SIG-M5 (cell line): ENCODE measurements around the gene ANKRD13C.

Source experiments
- DNase-seq: peaks from one replicate; lab custom pipeline; 2025; lab: John Stamatoyannopoulos, UW

Gene ANKRD13C

GRCh38 chr1:70295749-70296148 lies 58.8 kb downstream of the ANKRD13C start:
- no peak for DNase-seq

- DNase-seq, result no peak
Measured at GRCh38 chr1:70293186-70293843, 61.2 kb downstream of the ANKRD13C start.

GRCh38 chr1:70290218-70290617 lies 64.3 kb downstream of the ANKRD13C start:
- DNase-seq, result no peak

GRCh38 chr1:70288166-70288565 lies 66.4 kb downstream of the ANKRD13C start:
- DNase-seq, result no peak

- no peak for DNase-seq
Measured at GRCh38 chr1:70286453-70286852, 68.1 kb downstream of the ANKRD13C start.

- no peak for DNase-seq
Measured at GRCh38 chr1:70284366-70284765, 70.2 kb downstream of the ANKRD13C start.

GRCh38 chr1:70278710-70279109 lies 75.8 kb downstream of the ANKRD13C start:
- no peak for DNase-seq

GRCh38 chr1:70277875-70278274 lies 76.6 kb downstream of the ANKRD13C start:
- no peak for DNase-seq

GRCh38 chr1:70265946-70266345 lies 88.6 kb downstream of the ANKRD13C start:
- DNase-seq, result no peak

- no peak for DNase-seq
Measured at GRCh38 chr1:70264839-70265238, 89.7 kb downstream of the ANKRD13C start.

- DNase-seq, result no peak
Measured at GRCh38 chr1:70256664-70257063, 97.9 kb downstream of the ANKRD13C start.

- no peak for DNase-seq
Measured at GRCh38 chr1:70248729-70249128, 105.8 kb downstream of the ANKRD13C start.

GRCh38 chr1:70247768-70248167 lies 106.8 kb downstream of the ANKRD13C start:
- no peak for DNase-seq

- no peak for DNase-seq
Measured at GRCh38 chr1:70247122-70247521, 107.4 kb downstream of the ANKRD13C start.

GRCh38 chr1:70239940-70240339 lies 114.6 kb downstream of the ANKRD13C start:
- DNase-seq, result no peak

GRCh38 chr1:70234733-70235132 lies 119.8 kb downstream of the ANKRD13C start:
- no peak for DNase-seq

GRCh38 chr1:70231475-70231874 lies 123.0 kb downstream of the ANKRD13C start:
- no peak for DNase-seq

- DNase-seq, result no peak
Measured at GRCh38 chr1:70228670-70229069, 125.9 kb downstream of the ANKRD13C start.

- DNase-seq, result no peak
Measured at GRCh38 chr1:70227439-70227838, 127.1 kb downstream of the ANKRD13C start.

GRCh38 chr1:70224954-70225353 lies 129.6 kb downstream of the ANKRD13C start:
- DNase-seq, result no peak

GRCh38 chr1:70222716-70223235 lies 131.7 kb downstream of the ANKRD13C start:
- no peak for DNase-seq

- DNase-seq, result peak; percentile 40
Measured at GRCh38 chr1:70221238-70222121, 133.0 kb downstream of the ANKRD13C start, which contains the start of gene SRSF11. Gene SRSF11, plus strand, starts transcription at chr1:70221380. Its CDS starts 257 bp downstream, at chr1:70221637.
